SH-SY5Y (cell line): ENCODE results near the gene HNRNPM.

Experiments
- GATA2 ChIP-seq: IDR thresholded peaks from 2 replicates; pipeline ENCODE4 v1.6.1; 2011; ENCODE audit warnings: mild to moderate bottlenecking, low read depth, low read length
- GATA3 ChIP-seq: IDR thresholded peaks from 2 replicates; pipeline ENCODE4 v1.6.1; 2011; ENCODE audit warnings: low read depth, mild to moderate bottlenecking, low read length, moderate library complexity

DNA sequence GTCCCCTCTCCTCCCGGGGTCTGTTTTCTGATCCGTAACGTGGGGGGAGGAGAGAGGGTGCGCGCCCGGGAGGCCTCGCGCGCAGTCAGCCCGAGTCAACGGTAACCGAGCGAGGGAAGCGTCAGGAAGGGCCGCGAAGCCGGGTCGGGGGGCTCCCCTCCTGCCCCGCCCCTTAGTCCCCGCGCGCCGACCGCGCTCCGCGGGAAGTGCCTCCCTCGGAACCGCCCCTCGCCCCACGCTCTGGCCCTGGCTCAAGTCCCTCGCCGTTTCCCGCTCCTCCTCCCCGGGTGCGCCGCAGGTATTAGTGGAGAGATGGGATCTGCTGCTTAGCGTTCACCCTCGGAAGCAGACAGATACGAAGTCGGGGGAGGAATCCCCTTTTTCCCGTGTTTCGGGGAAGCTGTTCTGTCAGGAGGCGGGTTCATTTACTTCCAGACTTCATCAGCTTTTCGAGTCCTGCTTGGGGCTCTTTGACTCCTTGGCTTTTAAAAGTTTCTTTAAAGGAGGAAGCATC lies 770 bp downstream of the HNRNPM start:
- TF ChIP-seq GATA2 (no peak), GATA3 (no peak)
